ENCODE data around the gene PAPLN. TPM values are rescaled to one million over a fixed set of nuclear protein-coding genes. Genes with fewer than 3 reads are reported as not detected.
A peak's percentile ranks its signal among the peaks of the same experiment; 100 is the strongest.

Gene PAPLN
- polyA plus RNA-seq, 1 donor (not counting 4 experiments of a cell fraction or from before 2014, with no cell fraction given), result 8.2 TPM

DNA sequence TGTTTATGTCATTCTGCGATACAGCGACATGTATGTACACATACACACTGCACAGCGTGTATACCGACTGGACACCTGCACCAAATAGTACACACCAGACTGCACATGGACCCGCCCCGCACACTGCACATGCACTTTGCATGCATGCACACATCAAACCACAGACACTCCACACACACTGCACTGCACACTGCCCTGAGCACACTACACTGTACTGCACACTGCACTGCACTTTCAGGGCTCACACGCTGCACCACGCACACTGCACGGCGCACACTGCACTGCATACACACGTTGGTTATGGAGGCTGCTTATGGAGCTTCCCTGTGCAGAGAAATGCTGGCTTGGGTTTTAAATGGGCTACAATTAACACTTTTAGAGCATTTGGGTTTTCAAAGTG, 1.6 kb downstream of the PAPLN start:
- peaks cover 3% of the 10 kb centered on the region for H4K20me1 ChIP-seq (ENCODE audit: control insufficient read depth, extremely low read depth, insufficient read depth, low read length)
- peak overlapping the region in 1 of 3 experiments; percentile 56 for H3K4me3 ChIP-seq (ENCODE audit: control insufficient read depth in 2 of 3, extremely low read depth in 1 of 3, insufficient read depth in 2 of 3, low read depth in 1 of 3, low read length in 3 of 3)
- H3K27me3 ChIP-seq (ENCODE audit: control insufficient read depth, extremely low read depth, insufficient read depth, low read length), result peaks cover 62% of the 10 kb centered on the region
- H3K27ac ChIP-seq (ENCODE audit: control insufficient read depth, insufficient read depth, low read length), result no peak overlapping the region
- H2AFZ ChIP-seq (ENCODE audit: control insufficient read depth, low read length), result no peak overlapping the region
- DNase-seq (ENCODE audit: low read depth, low spot score) (no peak), FAIRE-seq (no peak)
- dilution Hi-C loops (cut with MboI; ENCODE audit: extremely low pct_ligation_motif_present, low sequenced_read_pairs), result no loop called here
- no peaks in the 10 kb centered on the region for H3K36me3 ChIP-seq (ENCODE audit: control insufficient read depth in 2 of 2, extremely low read depth in 1 of 2, insufficient read depth in 2 of 2, low read length in 2 of 2)
- peak overlapping the region; percentile 89 for H3K4me2 ChIP-seq (ENCODE audit: control insufficient read depth, extremely low read depth, insufficient read depth, low read depth, low read length)
- TF ChIP-seq, protein P1, sequence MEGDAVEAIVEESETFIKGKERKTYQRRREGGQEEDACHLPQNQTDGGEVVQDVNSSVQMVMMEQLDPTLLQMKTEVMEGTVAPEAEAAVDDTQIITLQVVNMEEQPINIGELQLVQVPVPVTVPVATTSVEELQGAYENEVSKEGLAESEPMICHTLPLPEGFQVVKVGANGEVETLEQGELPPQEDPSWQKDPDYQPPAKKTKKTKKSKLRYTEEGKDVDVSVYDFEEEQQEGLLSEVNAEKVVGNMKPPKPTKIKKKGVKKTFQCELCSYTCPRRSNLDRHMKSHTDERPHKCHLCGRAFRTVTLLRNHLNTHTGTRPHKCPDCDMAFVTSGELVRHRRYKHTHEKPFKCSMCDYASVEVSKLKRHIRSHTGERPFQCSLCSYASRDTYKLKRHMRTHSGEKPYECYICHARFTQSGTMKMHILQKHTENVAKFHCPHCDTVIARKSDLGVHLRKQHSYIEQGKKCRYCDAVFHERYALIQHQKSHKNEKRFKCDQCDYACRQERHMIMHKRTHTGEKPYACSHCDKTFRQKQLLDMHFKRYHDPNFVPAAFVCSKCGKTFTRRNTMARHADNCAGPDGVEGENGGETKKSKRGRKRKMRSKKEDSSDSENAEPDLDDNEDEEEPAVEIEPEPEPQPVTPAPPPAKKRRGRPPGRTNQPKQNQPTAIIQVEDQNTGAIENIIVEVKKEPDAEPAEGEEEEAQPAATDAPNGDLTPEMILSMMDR (optimal IDR thresholded peaks at IDR 0.05 in 1 of 3, IDR thresholded peaks at IDR 0.05 in 1 of 3, conservative IDR thresholded peaks at IDR 0.05 in 1 of 3; ENCODE audit: extremely low read depth in 1 of 3, insufficient read depth in 2 of 3, low read length in 3 of 3), result no peak
- no peak for TF ChIP-seq EZH2 (IDR thresholded peaks at IDR 0.05; ENCODE audit: low read length)
- H3K4me1 ChIP-seq (ENCODE audit: control insufficient read depth, extremely low read depth, insufficient read depth, low read length), result peaks cover 42% of the 10 kb centered on the region
- H3K9me3 ChIP-seq (ENCODE audit: control insufficient read depth, low read depth, low read length), result no peaks in the 10 kb centered on the region
- H3K9me1 ChIP-seq (ENCODE audit: control insufficient read depth, extremely low read depth, insufficient read depth, low read length), result peaks cover 3% of the 10 kb centered on the region
- no peak overlapping the region for H3K9ac ChIP-seq (ENCODE audit: control insufficient read depth, extremely low read depth, insufficient read depth, low read length)
- H3K79me2 ChIP-seq (ENCODE audit: control insufficient read depth, insufficient read depth, low read length), result no peaks in the 10 kb centered on the region

DNA sequence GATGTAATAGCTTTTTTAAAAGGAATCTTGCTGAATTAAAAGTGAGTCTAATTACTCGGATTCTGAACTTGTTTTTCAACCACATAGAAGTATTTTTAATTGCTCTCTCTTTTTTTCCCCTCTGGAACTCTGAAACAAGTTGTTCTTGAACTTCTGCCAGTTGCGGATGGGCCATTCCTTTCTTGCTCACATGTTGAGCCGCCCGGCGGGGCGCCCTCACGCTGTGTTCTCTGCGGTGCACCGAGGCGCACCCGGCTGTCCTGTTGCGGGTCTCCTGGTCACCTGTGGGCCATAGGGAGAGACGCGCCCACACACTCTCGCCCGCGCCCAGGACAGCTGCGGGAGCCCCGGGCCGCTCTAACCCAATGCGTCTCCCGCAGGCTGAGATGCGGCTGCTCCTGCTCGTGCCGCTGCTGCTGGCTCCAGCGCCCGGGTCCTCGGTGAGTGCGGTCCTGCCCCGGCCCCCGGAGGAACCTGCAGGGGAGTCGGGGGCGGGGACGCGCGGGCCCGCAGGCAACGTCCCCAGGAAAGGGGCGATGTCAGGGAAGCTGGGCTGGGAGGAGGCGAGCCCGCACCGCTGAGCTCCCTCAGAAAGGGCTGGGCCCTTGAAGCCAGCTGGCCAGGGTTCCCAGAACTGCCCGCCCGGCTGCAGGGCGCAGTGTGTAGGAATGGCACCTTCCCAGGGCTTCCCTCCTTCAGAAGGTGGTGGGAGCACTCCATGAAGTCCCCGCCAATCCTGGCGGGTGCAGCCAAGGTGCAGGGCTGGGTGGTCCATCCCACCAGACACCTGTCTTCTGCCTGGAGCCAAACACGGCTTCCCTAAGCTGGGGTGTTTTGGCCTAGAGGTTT, 2.3 kb downstream of the PAPLN start:
- Histone ChIP-seq H3K27me3 (ENCODE audit: control insufficient read depth, extremely low read depth, insufficient read depth, low read length) (peaks cover 58% of the 10 kb centered on the region), H3K4me2 (ENCODE audit: control insufficient read depth, extremely low read depth, insufficient read depth, low read depth, low read length) (peak overlapping the region; percentile 89), H3K4me1 (ENCODE audit: control insufficient read depth, extremely low read depth, insufficient read depth, low read length) (peaks cover 42% of the 10 kb centered on the region), H3K4me3 (ENCODE audit: control insufficient read depth in 2 of 3, extremely low read depth in 1 of 3, insufficient read depth in 2 of 3, low read depth in 1 of 3, low read length in 3 of 3) (peak overlapping the region; percentile 1 to 42 (median 40)), H4K20me1 (ENCODE audit: control insufficient read depth, extremely low read depth, insufficient read depth, low read length) (peaks cover 3% of the 10 kb centered on the region), H3K9me1 (ENCODE audit: control insufficient read depth, extremely low read depth, insufficient read depth, low read length) (peaks cover 3% of the 10 kb centered on the region), H2AFZ (ENCODE audit: control insufficient read depth, low read length) (no peak overlapping the region), H3K27ac (ENCODE audit: control insufficient read depth, insufficient read depth, low read length) (no peak overlapping the region), H3K9me3 (ENCODE audit: control insufficient read depth, low read depth, low read length) (no peaks in the 10 kb centered on the region), H3K36me3 (ENCODE audit: control insufficient read depth in 2 of 2, extremely low read depth in 1 of 2, insufficient read depth in 2 of 2, low read length in 2 of 2) (no peaks in the 10 kb centered on the region), H3K9ac (ENCODE audit: control insufficient read depth, extremely low read depth, insufficient read depth, low read length) (peak overlapping the region; percentile 7), H3K79me2 (ENCODE audit: control insufficient read depth, insufficient read depth, low read length) (no peaks in the 10 kb centered on the region)
- dilution Hi-C loops (cut with MboI; ENCODE audit: extremely low pct_ligation_motif_present, low sequenced_read_pairs), result no loop called here
- no peak for FAIRE-seq
- DNase-seq (ENCODE audit: low read depth, low spot score), result no peak
- no peak for TF ChIP-seq EZH2 (IDR thresholded peaks at IDR 0.05; ENCODE audit: low read length)
- TF ChIP-seq, protein P1 (optimal IDR thresholded peaks at IDR 0.05 in 1 of 3, IDR thresholded peaks at IDR 0.05 in 1 of 3, conservative IDR thresholded peaks at IDR 0.05 in 1 of 3; ENCODE audit: extremely low read depth in 1 of 3, insufficient read depth in 2 of 3, low read length in 3 of 3), result peak in 1 of 3 experiments; percentile 21
